ENCODE results near the gene CCNY. TPM values are rescaled to one million over a fixed set of nuclear protein-coding genes. Genes with fewer than 3 reads are reported as not detected.
"Not testable (repeated sequence)": the region's sequence is repeated elsewhere in the genome, so short reads cannot be mapped to it uniquely, and the experiment has no call there.

Gene CCNY
- total RNA-seq, 1 donor from 2014 or later: 37.5 TPM

DNA sequence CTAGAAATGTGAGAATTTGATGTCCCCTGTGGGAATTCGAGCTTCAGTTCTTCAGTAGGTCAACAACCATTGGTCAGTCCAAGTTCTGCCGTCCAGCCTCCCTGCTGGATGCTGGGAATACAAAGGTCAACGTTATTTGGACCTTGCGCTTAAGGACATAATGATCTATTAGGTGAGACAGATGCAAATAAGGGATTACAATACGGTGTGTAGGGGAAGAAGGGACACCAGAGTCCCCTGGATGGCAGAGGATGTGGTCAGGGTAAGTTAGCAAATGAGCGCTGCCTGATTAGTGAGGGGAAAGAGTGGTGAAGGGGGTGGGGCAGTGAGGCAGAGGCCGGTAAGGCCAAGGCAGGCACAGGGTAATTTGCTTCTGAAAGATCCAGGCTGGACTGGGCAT is 16.2 kb downstream of the CCNY start:
- Histone ChIP-seq H3K27me3 (no peaks in the 10 kb centered on the region), H3K36me3 (no peaks in the 10 kb centered on the region), H3K9me3 (no peaks in the 10 kb centered on the region), H3K4me3 (no peak overlapping the region), H3K4me1 (peaks cover 4 to 17% of the 10 kb centered on the region in 2 donors), H3K27ac (no peak overlapping the region)
- intact Hi-C loops (cut with DNase I): no loop called here
- TF ChIP-seq, protein P1, sequence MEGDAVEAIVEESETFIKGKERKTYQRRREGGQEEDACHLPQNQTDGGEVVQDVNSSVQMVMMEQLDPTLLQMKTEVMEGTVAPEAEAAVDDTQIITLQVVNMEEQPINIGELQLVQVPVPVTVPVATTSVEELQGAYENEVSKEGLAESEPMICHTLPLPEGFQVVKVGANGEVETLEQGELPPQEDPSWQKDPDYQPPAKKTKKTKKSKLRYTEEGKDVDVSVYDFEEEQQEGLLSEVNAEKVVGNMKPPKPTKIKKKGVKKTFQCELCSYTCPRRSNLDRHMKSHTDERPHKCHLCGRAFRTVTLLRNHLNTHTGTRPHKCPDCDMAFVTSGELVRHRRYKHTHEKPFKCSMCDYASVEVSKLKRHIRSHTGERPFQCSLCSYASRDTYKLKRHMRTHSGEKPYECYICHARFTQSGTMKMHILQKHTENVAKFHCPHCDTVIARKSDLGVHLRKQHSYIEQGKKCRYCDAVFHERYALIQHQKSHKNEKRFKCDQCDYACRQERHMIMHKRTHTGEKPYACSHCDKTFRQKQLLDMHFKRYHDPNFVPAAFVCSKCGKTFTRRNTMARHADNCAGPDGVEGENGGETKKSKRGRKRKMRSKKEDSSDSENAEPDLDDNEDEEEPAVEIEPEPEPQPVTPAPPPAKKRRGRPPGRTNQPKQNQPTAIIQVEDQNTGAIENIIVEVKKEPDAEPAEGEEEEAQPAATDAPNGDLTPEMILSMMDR (IDR thresholded peaks at IDR 0.05): no peak
- no peak for DNase-seq (ENCODE audit: low spot score in 2 of 2)

GRCh38 chr10:35353395-35353794 is 17.1 kb downstream of the CCNY start:
- Histone ChIP-seq H3K27ac (no peak overlapping the region), H3K4me3 (no peak overlapping the region), H3K36me3 (no peaks in the 10 kb centered on the region), H3K27me3 (no peaks in the 10 kb centered on the region), H3K4me1 (peaks cover 4 to 17% of the 10 kb centered on the region in 2 donors), H3K9me3 (no peaks in the 10 kb centered on the region)
- DNase-seq (ENCODE audit: low spot score in 2 of 2): no peak
- TF ChIP-seq, protein P1 (IDR thresholded peaks at IDR 0.05): no peak
- intact Hi-C loops (cut with DNase I): no loop called here

DNA sequence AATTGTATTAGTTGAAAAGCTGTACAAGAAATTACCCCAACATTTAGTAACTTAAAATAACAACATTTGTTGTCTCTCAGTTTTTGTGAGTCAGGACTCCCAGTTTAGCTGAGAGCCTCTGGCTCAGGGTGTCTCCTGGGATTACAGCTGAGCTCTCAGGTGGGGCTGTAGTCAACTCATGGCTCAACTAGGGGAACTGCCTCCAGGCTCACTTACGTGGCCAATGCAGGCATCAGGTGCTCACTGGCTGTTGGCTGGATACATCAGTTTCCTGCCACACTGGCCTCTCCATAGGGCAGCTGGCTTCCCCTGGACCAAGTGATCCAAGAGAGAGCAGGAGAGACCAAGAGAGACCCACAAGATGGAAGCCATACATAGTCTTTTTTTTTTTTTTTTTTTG is 17.5 kb downstream of the CCNY start:
- Histone ChIP-seq H3K27me3 (no peaks in the 10 kb centered on the region), H3K4me1 (peaks cover 4 to 17% of the 10 kb centered on the region in 2 donors), H3K4me3 (no peak overlapping the region), H3K27ac (no peak overlapping the region), H3K9me3 (no peaks in the 10 kb centered on the region), H3K36me3 (no peaks in the 10 kb centered on the region)
- TF ChIP-seq, protein P1 (IDR thresholded peaks at IDR 0.05): no peak
- intact Hi-C loops (cut with DNase I): no loop called here
- DNase-seq (ENCODE audit: low spot score in 2 of 2): no peak

- peaks cover 4 to 17% of the 10 kb centered on the region in 2 donors for H3K4me1 ChIP-seq
These were observed 17.9 kb downstream of the CCNY start for GRCh38 chr10:35354257-35354656.

GRCh38 chr10:35355971-35356724 is 19.8 kb downstream of the CCNY start:
- intact Hi-C loops (cut with DNase I): no loop called here
- DNase-seq (ENCODE audit: low spot score in 2 of 2): no peak
- H3K36me3 ChIP-seq: no peaks in the 10 kb centered on the region
- TF ChIP-seq, protein P1 (IDR thresholded peaks at IDR 0.05): no peak
- H3K4me1 ChIP-seq: peaks cover 4 to 12% of the 10 kb centered on the region in 2 donors
- H3K9me3 ChIP-seq: no peaks in the 10 kb centered on the region
- no peak overlapping the region for H3K27ac ChIP-seq
- H3K4me3 ChIP-seq: no peak overlapping the region
- no peaks in the 10 kb centered on the region for H3K27me3 ChIP-seq

More at GRCh38 chr10:35354257-35354656, 17.9 kb downstream of the CCNY start:
- H3K9me3 ChIP-seq; intact Hi-C loops (cut with DNase I); H3K4me3 ChIP-seq; H3K27me3 ChIP-seq; H3K36me3 ChIP-seq; H3K27ac ChIP-seq; DNase-seq (ENCODE audit: low spot score in 2 of 2): not testable (repeated sequence)

- no peaks in the 10 kb centered on the region for H3K27me3 ChIP-seq
- H3K27ac ChIP-seq: no peak overlapping the region
- intact Hi-C loops (cut with DNase I): no loop called here
- DNase-seq (ENCODE audit: low spot score in 2 of 2): no peak
- TF ChIP-seq, protein P1 (IDR thresholded peaks at IDR 0.05): no peak
- H3K9me3 ChIP-seq: no peaks in the 10 kb centered on the region
- H3K4me1 ChIP-seq: peaks cover 4 to 9% of the 10 kb centered on the region in 2 donors
- no peak overlapping the region for H3K4me3 ChIP-seq
- no peaks in the 10 kb centered on the region for H3K36me3 ChIP-seq
These were observed 20.4 kb downstream of the CCNY start for GRCh38 chr10:35356725-35357092.

All from ascending aorta (tissue), 2 donors.